HL-60 (cell line): Measurements from ENCODE around the gene COL4A2.

Experiments
- DNase-seq, 2 experiments: peaks; one replicate each; pipeline ENCODE4 v3.0.0-alpha.2; 2010 to 2020; ENCODE audit warnings: low read depth in 1 of 2, low spot score in 1 of 2
- H3K27ac ChIP-seq: fragments of 250-450 bp; sonication (Bioruptor Pico); replicated peaks from 2 replicates; pipeline ENCODE4 v1.5.1; 2020; ENCODE audit warnings: mild to moderate bottlenecking, moderate library complexity
- H3K27me3 ChIP-seq: fragments of 250-450 bp; sonication (Bioruptor Pico); 2 replicates; pipeline ENCODE4 v1.5.1; 2021; ENCODE audit warnings: mild to moderate bottlenecking, moderate library complexity; ENCODE audit not compliant: insufficient read depth, poor library complexity, severe bottlenecking
- H3K4me3 ChIP-seq: replicated peaks from 2 replicates; pipeline ENCODE4 v1.5.1; 2011; ENCODE audit warnings: mild to moderate bottlenecking, control low read depth, low read length; ENCODE audit not compliant: insufficient read depth
- CTCF ChIP-seq: IDR thresholded peaks from one replicate; pipeline ENCODE4 v1.5.1; 2011; ENCODE audit warnings: low read length, control low read depth, inconsistent platforms; ENCODE audit not compliant: insufficient read depth
- GABPA ChIP-seq: IDR thresholded peaks from 2 replicates; pipeline ENCODE4 v1.6.1; 2012; ENCODE audit warnings: low read depth
- POLR2AphosphoS5 ChIP-seq: IDR thresholded peaks from 2 replicates; pipeline ENCODE4 v1.6.1; 2012; ENCODE audit warnings: low read depth
- REST ChIP-seq: IDR thresholded peaks from 2 replicates; pipeline ENCODE4 v1.6.1; 2012; ENCODE audit warnings: low read depth; ENCODE audit not compliant: insufficient replicate concordance
- SPI1 ChIP-seq: IDR thresholded peaks from 2 replicates; pipeline ENCODE4 v1.6.1; 2012; ENCODE audit warnings: low read depth, mild to moderate bottlenecking, borderline replicate concordance

The COL4A2 gene

DNA sequence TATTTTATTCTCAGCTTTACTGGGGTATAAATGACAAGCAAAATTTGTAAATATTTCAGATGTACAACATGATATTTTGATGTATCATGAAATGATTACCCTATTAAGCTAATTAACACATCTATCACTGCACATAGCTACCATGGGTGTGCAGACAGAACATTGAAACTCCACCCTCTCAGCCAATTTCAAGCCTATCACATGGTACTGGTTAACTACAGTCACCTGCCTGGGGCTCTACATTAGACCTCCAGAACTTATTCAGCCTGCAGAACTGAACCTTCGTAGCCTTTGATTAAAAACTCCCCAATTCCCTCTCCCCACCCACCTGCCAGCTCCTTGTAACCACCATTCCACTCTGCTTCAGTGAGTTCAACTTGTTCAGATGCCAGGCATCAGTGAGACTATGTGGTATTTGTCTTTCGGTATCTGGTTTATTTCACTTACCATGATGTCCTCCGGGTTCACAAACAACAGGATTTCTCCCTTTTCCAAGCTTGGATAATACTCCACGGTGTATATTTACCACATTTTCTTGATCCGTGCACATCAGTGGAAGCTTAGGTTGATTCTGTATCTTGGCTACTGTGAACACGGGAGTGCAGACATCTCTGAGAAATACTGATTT lies 235.2 kb downstream of the COL4A2 start:
- H3K4me3 ChIP-seq: no peak overlapping the region
- TF ChIP-seq REST (no peak), POLR2AphosphoS5 (no peak), GABPA (no peak), SPI1 (no peak), CTCF (no peak)
- no peak overlapping the region for H3K27ac ChIP-seq
- H3K27me3 ChIP-seq: no peaks in the 10 kb centered on the region
- DNase-seq: no peak

DNA sequence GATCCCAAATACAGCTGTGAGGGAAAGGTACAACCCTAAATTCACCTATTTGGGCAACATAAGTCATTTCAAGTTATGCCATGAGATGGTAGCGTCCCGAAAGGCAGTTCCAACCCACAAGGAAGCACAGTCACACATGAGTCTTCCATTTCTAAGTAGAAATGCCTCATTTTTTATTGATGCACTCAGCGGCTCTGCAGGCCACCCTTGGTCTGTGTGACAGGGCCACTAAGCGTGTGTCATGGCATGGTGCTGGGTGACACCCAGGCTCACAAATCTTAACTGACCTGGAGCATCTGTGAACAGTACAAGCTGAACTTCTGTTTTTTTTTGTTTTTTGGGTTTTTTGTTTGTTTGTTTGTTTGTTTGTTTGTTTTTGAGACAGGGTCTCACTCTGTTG lies 239.3 kb downstream of the COL4A2 start:
- no peak overlapping the region for H3K4me3 ChIP-seq
- no peaks in the 10 kb centered on the region for H3K27me3 ChIP-seq
- no peak for DNase-seq
- TF ChIP-seq POLR2AphosphoS5 (no peak), CTCF (no peak), REST (no peak), GABPA (no peak), SPI1 (no peak)
- no peak overlapping the region for H3K27ac ChIP-seq

- Histone ChIP-seq H3K4me3 (no peak overlapping the region), H3K27me3 (no peaks in the 10 kb centered on the region), H3K27ac (no peak overlapping the region)
- no peak for DNase-seq
- TF ChIP-seq SPI1 (no peak), CTCF (no peak), REST (no peak), GABPA (no peak), POLR2AphosphoS5 (no peak)
Observed at GRCh38 chr13:110546926-110547325, 239.8 kb downstream of the COL4A2 start.
